Frontal cortex (tissue), 4 donors: Measurements from ENCODE around the gene FRS3. TPM values are rescaled to one million over a fixed set of nuclear protein-coding genes. Genes with fewer than 3 reads are reported as not detected.
A peak's percentile ranks its signal among the peaks of the same experiment; 100 is the strongest.

Experiments
- DNase-seq, 2 donors: peaks; one replicate each; pipeline ENCODE4 v3.0.0; 2012; ENCODE audit warnings: low spot score in 2 of 2
- FAIRE-seq: peaks from 2 replicates; lab custom pipeline; 2012; peaks lifted over from hg19 to GRCh38; lab: Jason Lieb, UNC
- total RNA-seq: library from RNA; depleted of rRNA; stranded (reverse); fragments of >200 nt; gene quantifications from one replicate; pipeline ENCODE4 v1.2.3, GENCODE V29; 2014
- donor health status: control.
- donor health status: control.
- donor health status: control.

The FRS3 gene
- total RNA-seq, 1 donor from 2014 or later = 9.4 TPM

GRCh38 chr6:41732591-41733359 lies 46.9 kb downstream of the FRS3 start:
- FAIRE-seq (no peak), DNase-seq (no peak)

DNA sequence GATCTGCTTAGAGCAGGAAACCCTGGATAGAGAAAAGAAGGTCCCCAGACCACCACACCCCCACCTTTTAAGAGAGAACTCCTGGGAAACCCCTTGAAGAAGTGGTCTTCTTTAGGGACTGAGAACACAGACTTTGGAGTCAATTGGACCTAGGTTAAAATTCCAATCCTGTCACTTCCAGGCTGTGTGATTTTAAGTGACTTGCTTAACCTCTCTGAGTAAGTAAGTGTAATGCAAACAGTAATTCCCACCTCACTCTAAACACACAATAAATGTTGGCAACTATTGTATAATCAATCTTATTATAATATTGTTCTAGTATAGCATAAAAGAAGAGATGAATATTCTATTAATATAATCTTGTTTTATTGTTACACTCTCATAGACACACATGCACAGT lies 47.6 kb downstream of the FRS3 start:
- FAIRE-seq = no peak

GRCh38 chr6:41731561-41732086 lies 48.1 kb downstream of the FRS3 start:
- DNase-seq (no peak), FAIRE-seq (no peak)

More for the DNA sequence above, 47.6 kb downstream of the FRS3 start:
- no peak for DNase-seq

- no peak for DNase-seq
- FAIRE-seq = no peak
Measured at GRCh38 chr6:41730531-41731436, 48.9 kb downstream of the FRS3 start.

GRCh38 chr6:41729624-41730023 lies 50.1 kb downstream of the FRS3 start:
- FAIRE-seq (no peak), DNase-seq (no peak)

GRCh38 chr6:41728954-41729353 lies 50.7 kb downstream of the FRS3 start:
- DNase-seq (no peak), FAIRE-seq (no peak)

DNA sequence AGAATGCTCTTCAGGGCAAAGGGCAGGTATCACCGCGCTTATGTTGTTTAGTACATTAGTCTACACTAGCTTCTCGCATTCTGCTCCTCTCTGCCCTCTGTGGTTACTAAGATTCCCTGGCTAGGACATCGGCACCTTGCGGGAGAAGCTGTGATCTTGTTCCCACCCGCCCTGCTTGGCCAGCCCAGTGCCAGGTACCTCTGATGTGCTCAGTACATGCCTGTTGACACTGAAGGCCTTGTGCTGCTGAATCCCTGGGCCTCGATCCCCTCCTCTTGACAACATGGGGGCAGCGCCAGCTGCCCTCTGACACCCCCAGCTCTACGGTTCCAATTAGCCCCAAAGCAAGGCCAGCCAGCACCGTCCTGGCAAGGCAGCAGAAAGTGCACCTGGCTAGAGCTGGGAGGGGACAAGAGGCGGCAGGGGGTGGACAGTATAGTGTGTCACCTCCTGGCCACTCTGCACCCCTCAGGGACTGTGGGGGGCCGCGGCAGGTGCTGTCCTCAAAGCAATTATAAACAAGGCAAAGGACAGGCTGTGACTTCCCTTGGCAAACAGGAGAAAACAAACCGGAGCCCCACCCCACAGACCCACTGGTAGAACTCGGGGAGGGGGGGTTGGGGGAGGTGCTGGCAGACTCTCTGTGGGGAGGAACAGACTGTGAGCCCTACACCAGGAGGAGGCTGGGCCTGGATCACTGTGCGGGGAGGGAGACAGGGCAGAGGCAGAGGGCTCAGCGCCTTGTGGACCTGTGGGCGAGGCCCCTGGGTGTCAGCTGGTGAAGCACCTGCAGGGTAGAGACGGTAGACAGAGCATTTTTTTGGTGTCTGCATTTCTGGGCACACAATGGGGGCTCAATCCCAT lies 51.4 kb downstream of the FRS3 start:
- DNase-seq (no peak), FAIRE-seq (no peak)

DNA sequence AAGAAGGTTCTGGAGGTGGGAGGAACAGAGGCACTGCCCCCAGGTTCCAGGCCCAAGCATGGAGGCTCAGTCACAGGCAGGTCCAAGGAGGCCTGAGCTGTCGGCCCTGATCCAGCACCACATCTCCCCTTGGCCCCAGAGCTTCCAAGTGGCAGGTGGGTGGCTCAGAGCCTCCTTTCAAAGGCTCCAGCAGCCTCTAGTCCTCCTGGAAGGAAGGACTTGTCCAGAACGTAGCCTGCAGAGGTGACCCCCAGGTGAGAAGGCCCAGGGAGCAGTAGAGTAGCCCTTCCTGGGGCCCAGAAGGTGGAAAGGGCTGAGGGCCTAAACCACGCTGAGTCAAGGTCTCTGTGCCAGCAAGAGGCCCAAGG lies 52.0 kb downstream of the FRS3 start:
- DNase-seq (no peak), FAIRE-seq (no peak)

GRCh38 chr6:41726876-41727275 lies 52.8 kb downstream of the FRS3 start:
- no peak for FAIRE-seq

DNA sequence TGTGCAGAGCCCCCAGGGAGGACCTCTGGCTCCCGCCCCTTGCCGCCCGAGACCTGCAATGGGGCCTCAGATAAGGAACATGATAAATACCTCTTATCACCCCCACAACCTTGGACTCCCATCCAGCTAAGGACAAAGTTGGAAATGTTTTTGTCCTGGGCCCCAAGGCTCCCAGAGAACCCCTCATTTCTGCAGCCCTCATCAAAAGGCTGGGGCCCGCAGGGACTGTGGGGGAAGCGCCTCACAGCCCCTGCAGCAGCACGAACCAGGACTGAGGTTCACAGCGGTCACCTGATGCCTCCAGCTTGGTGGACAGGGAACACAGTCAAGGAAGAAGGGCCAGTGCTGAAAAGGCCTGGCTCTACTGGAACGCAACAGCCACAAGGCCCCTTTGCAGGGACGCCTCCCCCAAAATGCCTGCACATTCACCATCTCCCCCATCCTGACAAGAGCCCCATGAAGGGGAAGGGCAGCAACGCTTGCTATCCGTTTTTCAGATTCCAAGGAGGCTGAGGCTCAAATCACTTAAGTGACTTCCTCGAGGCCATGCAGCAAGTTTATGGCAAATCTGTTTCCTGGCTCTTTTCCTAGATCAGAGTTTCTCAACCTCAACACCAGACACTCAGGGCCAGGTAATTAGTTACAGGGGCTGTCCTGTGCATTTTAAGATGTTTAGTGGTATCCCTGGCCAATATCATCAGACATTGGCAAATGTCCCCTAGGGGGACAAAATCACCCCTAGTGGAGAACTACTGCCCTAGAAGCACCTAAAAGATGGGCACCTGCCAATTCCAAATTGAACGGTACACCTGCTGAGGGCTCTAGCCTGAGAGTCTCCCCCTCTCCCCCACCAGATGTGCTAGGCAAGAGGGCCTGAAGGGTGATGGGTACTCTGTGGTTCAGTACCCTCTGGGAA lies 54.9 kb downstream of the FRS3 start:
- DNase-seq = no peak
- FAIRE-seq = no peak

More at GRCh38 chr6:41726876-41727275, 52.8 kb downstream of the FRS3 start:
- DNase-seq = no peak

- no peak for DNase-seq
- FAIRE-seq = no peak
Measured at GRCh38 chr6:41724228-41724580, 55.5 kb downstream of the FRS3 start.

DNA sequence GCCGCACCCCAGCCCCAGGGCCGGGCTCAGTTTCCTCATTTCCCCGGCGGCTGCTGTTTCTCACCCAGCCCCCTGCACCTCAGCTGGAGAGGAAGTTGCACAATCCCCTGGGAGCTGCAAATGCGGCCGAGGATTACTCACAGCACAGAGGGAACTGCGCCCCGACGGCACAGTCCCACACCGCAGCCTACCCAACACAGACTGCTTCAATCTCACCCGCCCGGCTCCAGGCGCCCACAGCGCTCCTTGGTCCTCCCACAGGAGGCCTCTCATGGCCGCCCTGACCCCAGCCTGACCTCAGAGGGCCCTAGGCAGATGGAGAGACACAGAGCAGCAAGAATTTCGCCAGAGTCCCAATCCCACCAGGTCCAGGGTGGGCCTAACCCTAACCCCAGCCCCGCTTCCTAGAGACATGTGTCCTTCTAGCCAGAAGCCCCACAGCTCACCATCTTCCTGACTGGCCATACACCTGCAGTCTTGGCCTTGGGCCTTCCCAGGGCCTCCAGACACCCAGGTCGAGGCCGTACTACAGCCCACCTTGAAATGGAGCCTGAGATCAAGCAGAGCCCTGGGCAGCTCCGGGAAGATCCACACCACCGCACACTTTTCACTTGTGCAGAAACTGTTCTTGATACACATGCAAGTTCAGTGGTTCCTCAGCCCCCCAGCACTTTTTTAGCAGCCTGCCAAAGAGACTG lies 56.0 kb downstream of the FRS3 start:
- FAIRE-seq (no peak), DNase-seq (peak in 1 of 2 donors; percentile 72)

- DNase-seq (no peak), FAIRE-seq (no peak)
Measured at GRCh38 chr6:41722969-41723529, 56.7 kb downstream of the FRS3 start.

DNA sequence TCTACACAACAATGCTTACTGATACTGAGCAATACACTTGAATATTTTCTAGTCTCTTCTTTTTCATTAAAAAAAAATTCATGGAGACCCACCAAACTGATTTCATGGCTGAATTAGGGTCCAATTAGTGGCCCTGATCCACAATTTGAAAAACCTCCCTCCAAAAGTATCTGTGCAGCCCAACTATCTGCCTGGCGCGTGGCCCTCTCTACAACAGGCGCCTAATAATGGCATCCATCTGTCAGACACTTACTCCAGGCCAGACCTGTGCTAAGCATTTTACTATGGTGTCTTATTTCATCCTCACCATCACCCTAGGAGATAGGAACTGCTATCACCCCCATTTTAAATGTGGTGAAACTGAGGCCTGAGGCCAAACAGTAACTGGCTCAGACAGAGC lies 58.3 kb downstream of the FRS3 start:
- no peak for FAIRE-seq
- DNase-seq = no peak

GRCh38 chr6:41720783-41721182 lies 58.9 kb downstream of the FRS3 start:
- no peak for DNase-seq
- FAIRE-seq = no peak

- FAIRE-seq = no peak
Measured at GRCh38 chr6:41720262-41720620, 59.5 kb downstream of the FRS3 start.

More at GRCh38 chr6:41720262-41720620, 59.5 kb downstream of the FRS3 start:
- no peak for DNase-seq
